ENCODE measurements around the gene FGFR4.

- TF ChIP-seq CTCF (conservative IDR thresholded peaks at IDR 0.05) (no peak), ZFX (IDR thresholded peaks at IDR 0.05) (no peak)
These were observed 11.4 kb downstream of the FGFR4 start for GRCh38 chr5:177098120-177098469.

Data from C4-2B (cell line).